Measurements from ENCODE around the gene IL17RB.

IL17RB gene

GRCh38 chr3:53812434-53812833 is 33.9 kb upstream of the IL17RB start:
- FAIRE-seq: no peak

- no peak for FAIRE-seq
Measured at GRCh38 chr3:53813229-53813628, 33.1 kb upstream of the IL17RB start.

- no peak for FAIRE-seq
Measured at GRCh38 chr3:53813876-53814275, 32.5 kb upstream of the IL17RB start.

GRCh38 chr3:53815067-53815466 is 31.3 kb upstream of the IL17RB start:
- FAIRE-seq: no peak

- FAIRE-seq: no peak
Measured at GRCh38 chr3:53815651-53816050, 30.7 kb upstream of the IL17RB start.

- FAIRE-seq: no peak
Measured at GRCh38 chr3:53816425-53816824, 29.9 kb upstream of the IL17RB start.

GRCh38 chr3:53817211-53817610 is 29.2 kb upstream of the IL17RB start:
- no peak for FAIRE-seq

GRCh38 chr3:53817809-53818208 is 28.6 kb upstream of the IL17RB start:
- FAIRE-seq: no peak

GRCh38 chr3:53818221-53819162 is 27.9 kb upstream of the IL17RB start:
- no peak for FAIRE-seq

GRCh38 chr3:53819163-53819868 is 27.1 kb upstream of the IL17RB start:
- FAIRE-seq: no peak

GRCh38 chr3:53820084-53820483 is 26.3 kb upstream of the IL17RB start:
- no peak for FAIRE-seq

- FAIRE-seq: no peak
Measured at GRCh38 chr3:53820756-53821580, 25.4 kb upstream of the IL17RB start.

GRCh38 chr3:53821631-53822121 is 24.7 kb upstream of the IL17RB start:
- no peak for FAIRE-seq

- FAIRE-seq: no peak
Measured at GRCh38 chr3:53822331-53822741, 24.0 kb upstream of the IL17RB start.

- no peak for FAIRE-seq
Measured at GRCh38 chr3:53823026-53823955, 23.1 kb upstream of the IL17RB start.

- no peak for FAIRE-seq
Measured at GRCh38 chr3:53823956-53824657, 22.3 kb upstream of the IL17RB start.

GRCh38 chr3:53824795-53825194 is 21.6 kb upstream of the IL17RB start:
- no peak for FAIRE-seq

GRCh38 chr3:53826048-53826447 is 20.3 kb upstream of the IL17RB start:
- no peak for FAIRE-seq

GRCh38 chr3:53828581-53828980 is 17.8 kb upstream of the IL17RB start:
- FAIRE-seq: no peak

GRCh38 chr3:53829605-53830004 is 16.8 kb upstream of the IL17RB start:
- no peak for FAIRE-seq

GRCh38 chr3:53830944-53831343 is 15.4 kb upstream of the IL17RB start:
- FAIRE-seq: no peak
